Parathyroid adenoma (tissue), 2 donors: ENCODE results near the gene PSMD10.

Experiments
- H2AFZ ChIP-seq: fragments of 300-600 bp; sonication (generic); one replicate; pipeline ENCODE4 v1.7.0; 2017; ENCODE audit warnings: antibody characterized with exemption, mild to moderate bottlenecking
- H3K27ac ChIP-seq: fragments of 300-600 bp; sonication (generic); one replicate; pipeline ENCODE4 v1.7.0; 2017
- H3K27me3 ChIP-seq: fragments of 300-600 bp; sonication (generic); one replicate; pipeline ENCODE4 v1.7.0; 2017; ENCODE audit warnings: low read length; ENCODE audit not compliant: control insufficient read depth, insufficient read depth
- H3K36me3 ChIP-seq: fragments of 300-600 bp; sonication (generic); one replicate; pipeline ENCODE4 v1.7.0; 2017; ENCODE audit warnings: low read length; ENCODE audit not compliant: control insufficient read depth, insufficient read depth
- H3K4me1 ChIP-seq: fragments of 300-600 bp; sonication (generic); one replicate; pipeline ENCODE4 v1.7.0; 2017; ENCODE audit warnings: control low read depth
- H3K4me2 ChIP-seq: fragments of 300-600 bp; sonication (generic); one replicate; pipeline ENCODE4 v1.7.0; 2017; ENCODE audit warnings: low read length
- H3K4me3 ChIP-seq: fragments of 300-600 bp; sonication (generic); one replicate; pipeline ENCODE4 v1.7.0; 2017; ENCODE audit warnings: low read depth, low read length
- H3K79me2 ChIP-seq: fragments of 300-600 bp; sonication (generic); one replicate; pipeline ENCODE4 v1.7.0; 2017; ENCODE audit warnings: control low read depth
- H3K9ac ChIP-seq: fragments of 300-600 bp; sonication (generic); one replicate; pipeline ENCODE4 v1.7.0; 2017; ENCODE audit warnings: mild to moderate bottlenecking
- H3K9me3 ChIP-seq: fragments of 300-600 bp; sonication (generic); one replicate; pipeline ENCODE4 v1.7.0; 2017; ENCODE audit warnings: low read length; ENCODE audit not compliant: control insufficient read depth
- TF ChIP-seq, protein P1 (sequence below): fragments of 300-600 bp; sonication (generic); IDR thresholded peaks from one replicate; pipeline ENCODE4 v1.7.0; 2017; ENCODE audit warnings: antibody characterized with exemption, mild to moderate bottlenecking
- donor health status: primary hyperparathyroidism.

PSMD10 gene

DNA sequence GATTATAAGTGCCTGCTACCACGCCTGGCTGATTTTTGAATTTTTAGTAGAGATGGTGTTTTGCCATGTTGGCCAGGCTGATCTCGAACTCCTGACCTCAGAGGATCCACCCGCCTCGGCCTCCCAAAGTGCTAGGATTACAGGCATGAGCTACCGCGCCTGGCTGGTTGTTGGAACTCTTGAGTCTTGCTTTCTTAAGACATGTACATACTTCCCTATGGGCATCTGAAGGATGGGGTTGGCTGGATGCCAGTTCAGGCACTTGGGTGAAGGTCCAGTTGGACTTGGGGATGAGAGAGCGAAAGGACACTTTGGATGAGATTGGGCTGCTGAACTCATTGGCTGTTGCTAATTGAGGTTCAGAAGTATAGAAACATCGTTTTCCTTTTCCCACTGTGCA, 40.7 kb upstream of the PSMD10 start:
- Histone ChIP-seq H3K36me3 (no peaks in the 10 kb centered on the region), H2AFZ (no peak overlapping the region), H3K4me2 (no peak overlapping the region), H3K27me3 (no peaks in the 10 kb centered on the region), H3K9ac (no peak overlapping the region), H3K4me1 (no peaks in the 10 kb centered on the region), H3K27ac (no peak overlapping the region), H3K4me3 (no peak overlapping the region), H3K79me2 (no peaks in the 10 kb centered on the region), H3K9me3 (no peaks in the 10 kb centered on the region)
- TF ChIP-seq, protein P1, sequence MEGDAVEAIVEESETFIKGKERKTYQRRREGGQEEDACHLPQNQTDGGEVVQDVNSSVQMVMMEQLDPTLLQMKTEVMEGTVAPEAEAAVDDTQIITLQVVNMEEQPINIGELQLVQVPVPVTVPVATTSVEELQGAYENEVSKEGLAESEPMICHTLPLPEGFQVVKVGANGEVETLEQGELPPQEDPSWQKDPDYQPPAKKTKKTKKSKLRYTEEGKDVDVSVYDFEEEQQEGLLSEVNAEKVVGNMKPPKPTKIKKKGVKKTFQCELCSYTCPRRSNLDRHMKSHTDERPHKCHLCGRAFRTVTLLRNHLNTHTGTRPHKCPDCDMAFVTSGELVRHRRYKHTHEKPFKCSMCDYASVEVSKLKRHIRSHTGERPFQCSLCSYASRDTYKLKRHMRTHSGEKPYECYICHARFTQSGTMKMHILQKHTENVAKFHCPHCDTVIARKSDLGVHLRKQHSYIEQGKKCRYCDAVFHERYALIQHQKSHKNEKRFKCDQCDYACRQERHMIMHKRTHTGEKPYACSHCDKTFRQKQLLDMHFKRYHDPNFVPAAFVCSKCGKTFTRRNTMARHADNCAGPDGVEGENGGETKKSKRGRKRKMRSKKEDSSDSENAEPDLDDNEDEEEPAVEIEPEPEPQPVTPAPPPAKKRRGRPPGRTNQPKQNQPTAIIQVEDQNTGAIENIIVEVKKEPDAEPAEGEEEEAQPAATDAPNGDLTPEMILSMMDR: no peak

DNA sequence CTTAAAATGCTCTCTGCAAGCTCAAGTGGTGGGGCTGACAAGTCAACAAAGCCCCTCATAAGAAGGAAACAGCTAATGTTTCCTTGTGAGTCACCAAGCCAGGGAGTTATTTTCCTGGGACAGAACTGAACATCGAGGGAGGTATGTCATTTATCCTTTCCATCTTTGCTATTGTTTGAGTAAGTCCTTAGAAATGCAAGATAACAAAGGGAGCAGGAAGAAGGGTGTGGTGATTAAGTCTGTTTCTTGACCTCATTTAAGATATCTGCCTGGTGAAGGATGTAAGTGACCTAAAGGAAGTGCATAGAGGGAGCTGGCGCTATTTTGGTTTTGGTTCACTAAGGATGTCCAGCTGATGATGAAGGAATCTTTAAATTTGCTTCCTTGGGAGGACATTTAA, 40.1 kb upstream of the PSMD10 start:
- Histone ChIP-seq H2AFZ (no peak overlapping the region), H3K9me3 (no peaks in the 10 kb centered on the region), H3K36me3 (no peaks in the 10 kb centered on the region), H3K4me2 (no peak overlapping the region), H3K27ac (no peak overlapping the region), H3K79me2 (no peaks in the 10 kb centered on the region), H3K9ac (no peak overlapping the region), H3K4me3 (no peak overlapping the region), H3K4me1 (no peaks in the 10 kb centered on the region), H3K27me3 (no peaks in the 10 kb centered on the region)
- TF ChIP-seq, protein P1: no peak

DNA sequence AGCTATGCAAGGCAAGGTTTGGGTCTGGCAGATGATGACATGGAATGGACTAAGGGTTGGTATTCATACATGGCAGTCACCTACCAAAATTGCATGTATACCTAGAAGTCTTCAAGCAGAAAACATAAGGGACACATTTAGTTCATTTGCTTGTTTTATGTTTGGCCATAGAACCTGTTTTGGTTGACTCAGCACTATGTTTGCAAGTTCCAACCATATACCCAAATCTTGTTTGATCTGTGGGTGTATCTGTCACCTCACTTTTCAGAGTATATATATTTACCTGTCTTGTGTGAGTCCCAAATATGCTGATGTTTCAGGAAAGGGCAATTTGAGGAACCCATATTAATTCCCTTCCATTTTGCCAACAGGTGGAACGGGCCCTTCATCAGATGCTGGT, 39.5 kb upstream of the PSMD10 start:
- Histone ChIP-seq H3K4me3 (no peak overlapping the region), H3K36me3 (no peaks in the 10 kb centered on the region), H3K4me2 (no peak overlapping the region), H2AFZ (no peak overlapping the region), H3K27ac (no peak overlapping the region), H3K9me3 (no peaks in the 10 kb centered on the region), H3K9ac (no peak overlapping the region), H3K79me2 (no peaks in the 10 kb centered on the region), H3K4me1 (no peaks in the 10 kb centered on the region), H3K27me3 (no peaks in the 10 kb centered on the region)
- TF ChIP-seq, protein P1: no peak

DNA sequence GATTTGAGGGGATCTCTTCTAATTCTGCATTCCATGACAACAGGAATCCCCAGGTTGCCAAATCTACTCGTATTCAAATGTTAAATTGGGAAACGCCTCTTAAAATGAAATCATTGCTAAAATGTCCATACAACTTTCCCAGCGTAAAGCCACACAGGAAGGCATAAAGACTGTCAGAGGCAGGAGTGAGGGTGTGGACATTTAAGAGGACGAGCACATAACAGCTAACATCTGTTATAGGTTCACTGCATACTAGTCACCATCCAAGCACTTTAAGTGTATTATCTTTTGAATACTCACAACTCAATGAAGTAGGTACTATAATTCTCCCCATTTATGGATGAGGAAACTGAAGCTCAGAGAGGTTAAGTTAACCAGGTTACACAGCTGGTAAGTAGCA, 35.8 kb upstream of the PSMD10 start:
- no peaks in the 10 kb centered on the region for H3K4me1 ChIP-seq
- H3K36me3 ChIP-seq: no peaks in the 10 kb centered on the region
- no peaks in the 10 kb centered on the region for H3K9me3 ChIP-seq
- TF ChIP-seq, protein P1: no peak
- no peak overlapping the region for H3K27ac ChIP-seq
- H3K4me3 ChIP-seq: no peak overlapping the region
- no peaks in the 10 kb centered on the region for H3K27me3 ChIP-seq
- no peak overlapping the region for H3K9ac ChIP-seq
- no peak overlapping the region for H2AFZ ChIP-seq
- H3K4me2 ChIP-seq: no peak overlapping the region
- no peaks in the 10 kb centered on the region for H3K79me2 ChIP-seq

DNA sequence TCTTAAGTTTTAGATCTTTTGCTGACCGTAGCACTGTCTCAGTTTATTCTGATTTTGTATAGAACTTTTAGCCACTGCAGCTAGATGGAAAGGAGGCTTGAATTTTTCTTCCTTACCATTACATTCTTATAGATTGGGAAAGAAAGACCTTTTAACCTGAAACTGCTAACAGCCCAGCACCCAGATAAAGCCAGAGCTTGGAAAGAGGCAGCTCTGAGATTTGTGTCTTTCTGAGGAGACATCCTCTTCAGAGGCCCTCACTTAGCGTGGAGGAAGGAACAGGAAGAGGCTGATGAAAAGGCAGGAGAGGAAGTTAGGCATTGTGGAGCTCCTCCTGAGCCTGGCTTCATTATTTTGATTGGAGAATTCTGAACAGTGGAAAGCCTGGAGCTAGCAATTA, 35.3 kb upstream of the PSMD10 start:
- no peak overlapping the region for H2AFZ ChIP-seq
- H3K36me3 ChIP-seq: no peaks in the 10 kb centered on the region
- no peak overlapping the region for H3K4me2 ChIP-seq
- H3K9ac ChIP-seq: no peak overlapping the region
- no peak overlapping the region for H3K4me3 ChIP-seq
- H3K27me3 ChIP-seq: no peaks in the 10 kb centered on the region
- H3K27ac ChIP-seq: no peak overlapping the region
- no peaks in the 10 kb centered on the region for H3K4me1 ChIP-seq
- H3K79me2 ChIP-seq: no peaks in the 10 kb centered on the region
- H3K9me3 ChIP-seq: no peaks in the 10 kb centered on the region
- TF ChIP-seq, protein P1: no peak
